Fibroblast of mammary gland (primary cell): ENCODE data around the gene FAM13A.

Experiments used
- DNase-seq: peaks from one replicate; pipeline ENCODE4 v3.0.0-alpha.2; 2010; ENCODE audit warnings: low read depth
- H3K4me3 ChIP-seq: 2 replicates; pipeline ENCODE4 v1.5.1; 2011; ENCODE audit warnings: low read depth, mild to moderate bottlenecking, low read length, moderate library complexity; ENCODE audit not compliant: control insufficient read depth
- TF ChIP-seq, protein P1 (sequence below): conservative IDR thresholded peaks from 2 replicates; pipeline ENCODE4 v1.5.1; 2011; ENCODE audit warnings: low read depth, low read length, inconsistent platforms; ENCODE audit not compliant: control insufficient read depth, insufficient read depth

FAM13A gene

DNA sequence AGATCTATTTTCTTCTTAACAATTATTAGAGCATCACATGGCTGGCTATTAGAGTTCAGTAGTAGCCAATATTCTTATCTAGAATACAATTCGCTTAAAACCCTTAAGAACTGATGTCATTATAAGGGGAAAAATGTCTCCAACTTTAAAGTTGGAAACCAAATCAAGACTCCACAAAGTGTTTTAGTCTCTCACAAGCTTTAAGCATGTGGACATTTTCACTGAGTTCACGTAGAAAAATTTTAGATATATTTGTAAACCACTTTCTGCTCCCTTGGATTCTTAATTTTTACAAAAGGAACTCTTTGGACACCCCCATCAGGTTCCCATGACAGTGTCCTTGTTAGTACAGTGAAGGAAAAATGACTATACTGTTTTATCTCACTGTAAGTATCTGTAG lies 235.5 kb downstream of the FAM13A start:
- no peak for DNase-seq
- peak overlapping the region; percentile 67 for H3K4me3 ChIP-seq
- TF ChIP-seq, protein P1, sequence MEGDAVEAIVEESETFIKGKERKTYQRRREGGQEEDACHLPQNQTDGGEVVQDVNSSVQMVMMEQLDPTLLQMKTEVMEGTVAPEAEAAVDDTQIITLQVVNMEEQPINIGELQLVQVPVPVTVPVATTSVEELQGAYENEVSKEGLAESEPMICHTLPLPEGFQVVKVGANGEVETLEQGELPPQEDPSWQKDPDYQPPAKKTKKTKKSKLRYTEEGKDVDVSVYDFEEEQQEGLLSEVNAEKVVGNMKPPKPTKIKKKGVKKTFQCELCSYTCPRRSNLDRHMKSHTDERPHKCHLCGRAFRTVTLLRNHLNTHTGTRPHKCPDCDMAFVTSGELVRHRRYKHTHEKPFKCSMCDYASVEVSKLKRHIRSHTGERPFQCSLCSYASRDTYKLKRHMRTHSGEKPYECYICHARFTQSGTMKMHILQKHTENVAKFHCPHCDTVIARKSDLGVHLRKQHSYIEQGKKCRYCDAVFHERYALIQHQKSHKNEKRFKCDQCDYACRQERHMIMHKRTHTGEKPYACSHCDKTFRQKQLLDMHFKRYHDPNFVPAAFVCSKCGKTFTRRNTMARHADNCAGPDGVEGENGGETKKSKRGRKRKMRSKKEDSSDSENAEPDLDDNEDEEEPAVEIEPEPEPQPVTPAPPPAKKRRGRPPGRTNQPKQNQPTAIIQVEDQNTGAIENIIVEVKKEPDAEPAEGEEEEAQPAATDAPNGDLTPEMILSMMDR, result no peak

DNA sequence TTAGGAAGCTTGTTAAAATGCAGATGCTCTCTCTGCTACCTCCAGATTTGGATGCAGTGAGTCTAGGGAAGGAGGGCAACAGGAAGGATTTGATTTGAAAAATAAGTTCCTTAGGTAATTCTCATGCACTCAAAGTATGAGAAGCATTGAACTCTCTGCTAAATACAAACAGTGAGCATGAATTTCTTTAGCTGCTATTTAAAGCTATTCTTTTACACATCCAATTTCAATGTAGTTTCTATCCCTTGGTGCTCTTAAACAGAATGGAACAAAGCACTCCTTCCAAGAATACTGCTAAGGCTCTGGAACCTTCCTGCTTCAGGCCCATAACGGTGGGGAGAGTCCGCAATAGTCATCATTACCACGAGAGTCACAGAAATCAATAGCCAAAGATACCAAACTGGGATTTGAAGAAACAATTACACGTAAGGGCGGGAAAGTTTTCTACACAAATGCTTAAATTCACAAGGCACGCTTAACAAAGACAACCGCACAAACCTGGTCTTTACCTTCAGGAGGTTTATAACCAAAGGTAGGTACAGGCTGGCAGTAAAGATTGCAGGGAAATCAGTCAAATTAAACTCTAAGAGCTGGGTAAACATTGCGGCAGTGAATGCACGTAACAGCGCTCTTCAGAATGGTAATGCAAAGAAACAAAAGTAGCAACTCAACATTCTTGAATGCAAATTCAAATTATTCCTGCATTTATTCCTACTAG lies 236.1 kb downstream of the FAM13A start:
- TF ChIP-seq, protein P1, result no peak
- peak overlapping the region; percentile 17 for H3K4me3 ChIP-seq
- no peak for DNase-seq

DNA sequence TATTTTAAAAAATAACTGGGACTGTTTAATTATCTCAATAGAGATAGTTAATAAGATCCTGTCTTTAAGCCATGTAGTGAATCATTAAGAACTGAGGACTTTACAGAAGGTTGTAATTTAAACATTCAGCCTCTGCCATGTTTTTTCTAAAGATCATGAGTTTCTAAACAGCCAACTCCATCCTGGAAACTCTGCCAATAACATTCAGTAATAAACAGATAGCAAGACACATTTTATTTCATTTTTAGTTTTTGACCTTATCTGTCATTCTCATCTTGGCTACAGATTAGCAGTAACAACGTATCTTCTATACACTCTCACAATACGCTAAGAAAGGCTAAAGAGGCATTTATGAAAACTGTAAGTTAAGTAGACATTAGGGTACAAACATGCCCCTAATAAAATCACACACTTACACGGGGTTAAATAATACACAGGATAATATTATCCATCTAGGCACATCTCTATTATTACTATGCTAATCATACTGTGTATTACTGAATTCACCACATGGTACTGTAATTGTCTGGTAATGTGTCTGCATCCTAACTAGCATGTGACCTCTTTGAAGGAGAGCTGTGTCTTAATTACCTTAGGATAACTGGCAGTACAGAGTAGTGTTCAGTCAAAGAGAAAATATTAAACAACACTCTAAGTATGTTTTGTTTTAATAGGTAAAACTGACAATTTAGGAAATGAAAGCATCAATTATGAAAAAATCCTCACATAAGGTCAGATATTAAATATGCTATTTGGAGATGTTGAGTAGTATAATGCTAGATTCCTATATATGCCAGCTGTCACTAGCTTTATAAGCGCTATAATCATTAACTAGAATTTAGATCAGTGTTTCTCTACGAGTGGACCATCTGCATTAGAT lies 236.9 kb downstream of the FAM13A start:
- no peak overlapping the region for H3K4me3 ChIP-seq
- DNase-seq, result no peak
- TF ChIP-seq, protein P1, result no peak

DNA sequence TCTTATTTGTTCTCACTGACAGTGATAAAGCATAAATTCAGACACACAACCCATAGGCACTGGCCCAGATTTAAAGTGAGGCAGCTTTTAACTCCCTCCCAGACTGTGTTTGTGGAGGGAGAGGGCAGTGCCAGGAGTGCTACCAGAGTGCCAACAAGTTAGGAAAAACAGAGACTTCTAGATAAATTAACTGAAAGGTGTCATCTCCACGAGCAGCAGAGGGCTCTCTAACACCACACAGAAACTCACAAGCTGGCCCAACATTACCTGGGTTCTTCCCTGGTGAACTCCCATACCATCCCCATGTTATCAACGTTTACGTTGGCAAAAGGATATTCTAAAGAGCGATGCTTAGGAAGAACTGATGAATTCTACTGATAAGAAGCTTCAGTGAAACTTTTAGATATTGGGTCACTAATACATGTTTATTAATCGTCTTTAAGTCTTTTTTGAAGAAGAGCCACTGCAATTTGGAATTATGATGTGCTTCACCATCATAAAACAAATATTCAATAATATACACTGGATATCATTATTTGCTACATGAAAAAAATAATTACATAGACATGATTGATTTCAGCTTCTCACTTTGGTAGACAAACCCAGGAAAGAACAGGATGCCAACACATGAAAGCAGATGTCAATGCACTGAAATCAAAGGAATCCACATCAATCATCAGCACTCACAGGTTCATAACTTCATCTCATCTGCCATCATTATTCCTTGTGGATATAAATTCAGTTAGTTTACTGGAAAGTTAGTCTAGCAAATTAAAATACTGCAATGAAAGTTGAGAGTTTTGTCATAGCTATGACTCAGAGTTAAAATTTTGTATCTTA lies 238.1 kb downstream of the FAM13A start:
- DNase-seq, result peak; percentile 64

DNA sequence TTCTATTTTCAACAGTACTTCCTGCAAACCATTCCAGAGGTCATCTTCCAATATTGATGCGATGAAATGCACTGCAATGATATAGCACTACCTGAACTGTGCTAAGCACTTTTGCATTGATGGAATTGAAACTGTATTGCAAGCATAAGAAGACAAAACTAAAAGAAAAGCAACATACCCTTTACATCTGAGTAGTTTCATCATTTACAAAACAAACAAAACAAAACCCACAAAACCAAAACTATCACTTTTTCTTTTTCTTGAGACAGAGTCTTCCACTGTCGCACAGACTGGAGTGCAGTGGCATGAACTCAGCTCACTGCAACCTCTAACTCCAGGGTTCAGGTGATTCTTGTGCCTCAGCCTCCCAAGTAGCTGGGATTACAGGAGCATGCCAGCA lies 239.2 kb downstream of the FAM13A start:
- H3K4me3 ChIP-seq, result no peak overlapping the region
- no peak for DNase-seq
- TF ChIP-seq, protein P1, result no peak

More for the DNA sequence above, 238.1 kb downstream of the FAM13A start:
- H3K4me3 ChIP-seq, result no peak overlapping the region
- TF ChIP-seq, protein P1, result peak; percentile 62

DNA sequence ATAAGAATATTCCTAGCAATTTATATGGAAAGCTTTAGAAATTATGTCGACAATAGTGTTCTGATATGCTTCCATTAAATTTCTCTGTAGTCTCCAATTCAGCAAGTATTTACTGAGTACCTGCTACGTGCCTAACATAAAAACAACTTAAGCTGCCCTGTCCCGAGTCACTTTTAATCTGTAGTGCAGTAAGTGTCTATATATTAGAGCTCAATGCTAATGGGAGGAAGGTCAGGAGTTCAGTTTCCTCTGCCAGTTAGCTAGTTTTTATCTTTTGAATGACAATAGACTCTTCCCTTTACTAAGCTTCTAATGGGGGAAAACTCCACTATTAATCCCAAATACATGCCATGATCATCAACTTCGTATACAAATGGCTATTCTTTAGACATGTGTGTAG lies 240.6 kb downstream of the FAM13A start:
- TF ChIP-seq, protein P1, result no peak
- no peak for DNase-seq
- H3K4me3 ChIP-seq, result no peak overlapping the region
